H1 (cell line): ENCODE data around the gene GABBR1. TPM values are rescaled to one million over a fixed set of nuclear protein-coding genes. Genes with fewer than 3 reads are reported as not detected.
A peak's percentile ranks its signal among the peaks of the same experiment; 100 is the strongest.

ENCODE experiments used
- CTCF ChIA-PET: fragments of 300-600 bp; sonication (Branson Sonifier 250); formaldehyde crosslinking; loops from one replicate; lab custom pipeline; 2021; ENCODE audit not compliant: partially characterized antibody; lab: Charles Lee
- POLR2A ChIA-PET: fragments of 300-600 bp; sonication (Branson Sonifier 250); formaldehyde crosslinking; loops from one replicate; lab custom pipeline; 2021; ENCODE audit warnings: inconsistent platforms; ENCODE audit not compliant: partially characterized antibody; lab: Charles Lee
- DNase-seq, 2 experiments: peaks; one replicate each; pipeline versions ENCODE4 v3.0.0 to v3.0.0-alpha.2; 2010 to 2022; ENCODE audit warnings: low spot score in 2 of 2, low read depth in 1 of 2, mixed read lengths in 1 of 2
- FAIRE-seq: peaks from 2 replicates; lab custom pipeline; 2011; peaks lifted over from hg19 to GRCh38; lab: Jason Lieb, UNC
- H2AFZ ChIP-seq: 2 replicates; pipeline ENCODE4 v1.8.1; 2012; ENCODE audit warnings: low read length, inconsistent platforms
- H2AK5ac ChIP-seq: 2 replicates; pipeline ENCODE4 v1.6.1; 2013; ENCODE audit warnings: low read depth, low read length
- H2BK120ac ChIP-seq: replicated peaks from 2 replicates; pipeline ENCODE3; 2013; ENCODE audit warnings: low read depth, low read length, inconsistent platforms
- H2BK12ac ChIP-seq: 2 replicates; pipeline ENCODE4 v1.6.1; 2013; ENCODE audit warnings: low read depth, low read length
- H2BK15ac ChIP-seq: 2 replicates; pipeline ENCODE4 v1.6.1; 2013; ENCODE audit warnings: low read length
- H2BK20ac ChIP-seq: 2 replicates; pipeline ENCODE4 v1.6.1; 2013; ENCODE audit warnings: low read length
- H2BK5ac ChIP-seq: 2 replicates; pipeline ENCODE4 v1.6.1; 2013; ENCODE audit warnings: low read depth, low read length
- H3K14ac ChIP-seq: 2 replicates; pipeline ENCODE4 v1.6.1; 2013; ENCODE audit warnings: inconsistent platforms; ENCODE audit not compliant: insufficient read length
- H3K18ac ChIP-seq: 2 replicates; pipeline ENCODE4 v1.6.1; 2013; ENCODE audit warnings: low read length; ENCODE audit errors: extremely low read depth
- H3K23ac ChIP-seq: 2 replicates; pipeline ENCODE4 v1.6.1; 2013; ENCODE audit warnings: inconsistent platforms; ENCODE audit not compliant: insufficient read length
- H3K23me2 ChIP-seq: 2 replicates; pipeline ENCODE4 v1.6.1; 2013; ENCODE audit warnings: low read depth, low read length
- H3K27ac ChIP-seq: 2 replicates; pipeline ENCODE4 v1.6.1; 2011; ENCODE audit warnings: low read depth, low read length, inconsistent platforms
- H3K27me3 ChIP-seq, 4 experiments: replicated peaks in 1 of 4; 1 replicate in 1 of 4; 2 replicates in 3 of 4; pipeline versions ENCODE4 v1.6.1 to v1.8.1; 2011 to 2013; ENCODE audit warnings: low read length in 3 of 4, mild to moderate bottlenecking in 3 of 4, inconsistent platforms in 2 of 4, mixed read lengths in 2 of 4, moderate library complexity in 1 of 4; ENCODE audit not compliant: control insufficient read depth in 3 of 4, insufficient read depth in 3 of 4; ENCODE audit errors: extremely low read depth in 1 of 4
- H3K36me3 ChIP-seq, 4 experiments: 2 replicates each; pipeline versions ENCODE4 v1.6.1 to v1.8.1; 2011 to 2013; ENCODE audit warnings: mild to moderate bottlenecking in 4 of 4, low read length in 3 of 4, moderate library complexity in 2 of 4, control low read depth in 1 of 4, inconsistent platforms in 1 of 4; ENCODE audit not compliant: insufficient read depth in 4 of 4, control insufficient read depth in 2 of 4
- H3K4ac ChIP-seq: replicated peaks from 2 replicates; pipeline ENCODE3; 2013; ENCODE audit warnings: low read length, low read depth, mixed read lengths, inconsistent platforms; ENCODE audit not compliant: insufficient read length
- H3K4me1 ChIP-seq, 4 experiments: replicated peaks in 1 of 4; 1 replicate in 1 of 4; 2 replicates in 3 of 4; pipeline versions ENCODE4 v1.6.1 to v1.8.1; 2011 to 2013; ENCODE audit warnings: low read length in 3 of 4, inconsistent platforms in 2 of 4, mixed read lengths in 1 of 4; ENCODE audit not compliant: insufficient read depth in 4 of 4, control insufficient read depth in 3 of 4
- H3K4me2 ChIP-seq, 2 experiments: 2 replicates each; pipeline versions ENCODE4 v1.6.1 to v1.8.1; 2011 to 2013; ENCODE audit warnings: low read depth in 2 of 2, low read length in 2 of 2, control low read depth in 1 of 2, inconsistent platforms in 1 of 2, mild to moderate bottlenecking in 1 of 2; ENCODE audit not compliant: insufficient read depth in 1 of 2
- H3K4me3 ChIP-seq, 4 experiments: fragments of 200-600, 300-600 bp in 1 of 4; sonication (generic), shearing (Covaris generic), sonication (Bioruptor Twin) in 1 of 4; 2 replicates each; pipeline versions ENCODE4 v1.5.1 to v1.8.1; 2011 to 2016; ENCODE audit warnings: low read length in 4 of 4, low read depth in 3 of 4, control low read depth in 2 of 4, inconsistent platforms in 2 of 4, mild to moderate bottlenecking in 2 of 4, mixed read lengths in 1 of 4, moderate library complexity in 1 of 4; ENCODE audit not compliant: insufficient read depth in 2 of 4; ENCODE audit errors: extremely low read depth in 1 of 4
- H3K56ac ChIP-seq: replicated peaks from 2 replicates; pipeline ENCODE3; 2013; ENCODE audit warnings: low read depth, mild to moderate bottlenecking, mixed read lengths, low read length, inconsistent platforms; ENCODE audit not compliant: insufficient read length
- H3K79me1 ChIP-seq: 2 replicates; pipeline ENCODE4 v1.6.1; 2013; ENCODE audit warnings: low read depth, low read length, control low read depth
- H3K79me2 ChIP-seq, 2 experiments: 2 replicates each; pipeline versions ENCODE4 v1.6.1 to v1.8.1; 2012 to 2013; ENCODE audit warnings: low read length in 2 of 2, mild to moderate bottlenecking in 2 of 2, inconsistent platforms in 1 of 2; ENCODE audit not compliant: insufficient read depth in 2 of 2, control insufficient read depth in 1 of 2
- H3K9ac ChIP-seq, 4 experiments: replicated peaks in 1 of 4; 1 replicate in 1 of 4; 2 replicates in 3 of 4; pipeline versions ENCODE4 v1.6.1 to v1.8.1; 2011 to 2013; ENCODE audit warnings: low read depth in 3 of 4, low read length in 3 of 4, control low read depth in 2 of 4, mild to moderate bottlenecking in 2 of 4, moderate library complexity in 2 of 4, inconsistent platforms in 1 of 4; ENCODE audit errors: extremely low read depth in 1 of 4
- H3K9me3 ChIP-seq, 2 experiments: 2 replicates each; pipeline versions ENCODE4 v1.6.1 to v1.8.1; 2012 to 2013; ENCODE audit warnings: mild to moderate bottlenecking in 2 of 2, moderate library complexity in 2 of 2, control low read depth in 1 of 2, inconsistent platforms in 1 of 2, low read depth in 1 of 2, low read length in 1 of 2, mixed read lengths in 1 of 2; ENCODE audit not compliant: insufficient read depth in 2 of 2
- H4K20me1 ChIP-seq, 2 experiments: replicated peaks in 1 of 2; 2 replicates each; pipeline versions ENCODE3 to v1.8.1; 2011 to 2013; ENCODE audit warnings: inconsistent platforms in 2 of 2, low read length in 2 of 2, mild to moderate bottlenecking in 1 of 2; ENCODE audit not compliant: insufficient read depth in 2 of 2, control insufficient read depth in 1 of 2
- H4K5ac ChIP-seq: 2 replicates; pipeline ENCODE4 v1.6.1; 2013; ENCODE audit warnings: low read length, low read depth, mixed read lengths, inconsistent platforms; ENCODE audit not compliant: insufficient read length
- H4K8ac ChIP-seq: 2 replicates; pipeline ENCODE4 v1.8.0; 2013; ENCODE audit warnings: mild to moderate bottlenecking, moderate library complexity, low read length, inconsistent platforms; ENCODE audit not compliant: insufficient read depth; ENCODE audit errors: extremely low read depth
- H4K91ac ChIP-seq: replicated peaks from 2 replicates; pipeline ENCODE3; 2013; ENCODE audit warnings: low read length, mixed read lengths, inconsistent platforms; ENCODE audit not compliant: insufficient read length
- CBX8 ChIP-seq: fragments of 300-800, 300-1000 bp; sonication (generic); IDR thresholded peaks from 2 replicates; pipeline ENCODE4 v1.7.1; 2016; ENCODE audit warnings: low read depth, low read length, borderline replicate concordance
- EP300 ChIP-seq, 2 experiments: IDR thresholded peaks; 1 replicate in 1 of 2; 2 replicates in 1 of 2; pipeline ENCODE4 v1.6.1; 2011 to 2012; ENCODE audit warnings: low read depth in 2 of 2, low read length in 2 of 2, mild to moderate bottlenecking in 2 of 2, borderline replicate concordance in 1 of 2, inconsistent platforms in 1 of 2, moderate library complexity in 1 of 2
- SP4 ChIP-seq: IDR thresholded peaks from 2 replicates; pipeline ENCODE4 v1.6.1; 2012; ENCODE audit warnings: low read length, inconsistent platforms
- WGBS, 2 experiments: shearing (Covaris generic) in 1 of 2; methylation state at CpG; one replicate each; pipeline versions ENCODE4 v1.1.6 to v1.1.7; 2013 to 2015; ENCODE audit warnings: low lambda C conversion rate in 2 of 2, mixed read lengths in 2 of 2, inconsistent platforms in 1 of 2, low coverage in 1 of 2, missing lambda C conversion rate in 1 of 2; ENCODE audit not compliant: insufficient replicate concordance in 2 of 2, insufficient coverage in 1 of 2, insufficient read length in 1 of 2; ENCODE audit errors: extremely low coverage in 1 of 2, missing lambda C conversion rate in 1 of 2; 5-methylcytosine and 5-hydroxymethylcytosine counted together
- polyA plus RNA-seq, 7 experiments: library from polyadenylated mRNA; depleted of rRNA in 3 of 7; stranded (reverse) in 5 of 7; unstranded in 2 of 7; fragments of >200 nt in 5 of 7; fragments of 200-250 nt in 2 of 7; gene quantifications; 1 replicate in 5 of 7; 2 replicates in 1 of 7; 4 replicates in 1 of 7; pipeline versions ENCODE4 v1.2.1 to v1.2.3, GENCODE V29; 2011 to 2013; ENCODE audit warnings: missing spikeins in 2 of 7, mixed read lengths in 2 of 7
- total RNA-seq: library from RNA; stranded (reverse); fragmentation: NEBNext Ultra II Directional; extraction: Animal tissue kit (Norgen Biotek cat#: 25700); gene quantifications from 2 replicates; pipeline ENCODE4 v1.2.1, GENCODE V29; 2021

Gene GABBR1
- total and polyA plus RNA-seq, 2 of the 8 experiments (the other 6 are each of a cell fraction or from before 2014, with no cell fraction given), result 75.9 to 78.3 TPM

GRCh38 chr6:29661071-29661470 lies 28.1 kb upstream of the GABBR1 start:
- H2BK15ac ChIP-seq, result no peak overlapping the region
- no peaks in the 10 kb centered on the region for H4K20me1 ChIP-seq
- TF ChIP-seq SP4, result no peak
- TF ChIP-seq EP300 (IDR thresholded peaks at IDR 0.05; ENCODE audit: borderline replicate concordance in 1 of 2, low read depth in 2 of 2, low read length in 2 of 2), result no peak
- TF ChIP-seq CBX8, result no peak
- no peaks in the 10 kb centered on the region for H3K79me1 ChIP-seq
- H3K36me3 ChIP-seq, result no peaks in the 10 kb centered on the region
- H4K8ac ChIP-seq, result no peak overlapping the region
- no peaks in the 10 kb centered on the region for H3K9me3 ChIP-seq
- peak; percentile 48 for FAIRE-seq
- H2BK12ac ChIP-seq, result peak overlapping the region; percentile 56
- H3K27ac ChIP-seq, result peak overlapping the region; percentile 84
- H3K23ac ChIP-seq, result no peak overlapping the region
- H3K18ac ChIP-seq, result peak overlapping the region; percentile 49
- no peak overlapping the region; a peak in 1 of 7 replicates for H3K9ac ChIP-seq
- no peak overlapping the region for H2AFZ ChIP-seq
- no peak overlapping the region for H2AK5ac ChIP-seq
- peak overlapping the region; percentile 32 for H3K56ac ChIP-seq
- POLR2A ChIA-PET, result interaction anchor here (1.0 to 8.4 kb wide), 12 partner anchors 10 to 37 kb away, joined by 3 to 78 read pairs (median 4); no protein-coding TSS in a partner anchor
- no peaks in the 10 kb centered on the region for H3K23me2 ChIP-seq
- H3K79me2 ChIP-seq, result no peaks in the 10 kb centered on the region
- peak overlapping the region; percentile 80 for H2BK20ac ChIP-seq
- peak overlapping the region; percentile 76 for H4K91ac ChIP-seq
- peaks cover 8 to 24% (median 16%) of the 10 kb centered on the region in 4 experiments for H3K4me1 ChIP-seq
- DNase-seq, result no peak
- no peak overlapping the region for H3K14ac ChIP-seq
- H3K4me3 ChIP-seq, result peak overlapping the region in 1 of 4 experiments; percentile 15; a peak in 1 of 8 replicates
- H4K5ac ChIP-seq, result peak overlapping the region; percentile 71
- peak overlapping the region; percentile 69 for H3K4ac ChIP-seq
- peak overlapping the region; percentile 84 for H2BK5ac ChIP-seq
- H3K4me2 ChIP-seq, result peak overlapping the region; percentile 13 to 30; a peak in 3 of 4 replicates
- H3K27me3 ChIP-seq, result no peaks in the 10 kb centered on the region
- CTCF ChIA-PET, result interaction anchor here (0.6 to 24.4 kb wide), 7 partner anchors 19 to 59 kb away, joined by 3 to 658 read pairs (median 4); partner anchors contain the start of genes GABBR1 and ZFP57
- WGBS, 2 experiments, result 51% methylated on average over 3 of the region's 3 CpGs; no CpG with 5 or more reads in 1 of the 2 experiments
- H2BK120ac ChIP-seq, result peak overlapping the region; percentile 26
